NCI-H1092 treated with DMSO at 0.1 percent for 48 hours (cell line): Measurements from ENCODE around the gene PTPRN2.
A peak's percentile ranks its signal among the peaks of the same experiment; 100 is the strongest.

Experiments
- DNase-seq: peaks from one replicate; lab custom pipeline; 2025; lab: John Stamatoyannopoulos, UW

The PTPRN2 gene

GRCh38 chr7:158489462-158490155 is 98.0 kb downstream of the PTPRN2 start:
- DNase-seq, result no peak

DNA sequence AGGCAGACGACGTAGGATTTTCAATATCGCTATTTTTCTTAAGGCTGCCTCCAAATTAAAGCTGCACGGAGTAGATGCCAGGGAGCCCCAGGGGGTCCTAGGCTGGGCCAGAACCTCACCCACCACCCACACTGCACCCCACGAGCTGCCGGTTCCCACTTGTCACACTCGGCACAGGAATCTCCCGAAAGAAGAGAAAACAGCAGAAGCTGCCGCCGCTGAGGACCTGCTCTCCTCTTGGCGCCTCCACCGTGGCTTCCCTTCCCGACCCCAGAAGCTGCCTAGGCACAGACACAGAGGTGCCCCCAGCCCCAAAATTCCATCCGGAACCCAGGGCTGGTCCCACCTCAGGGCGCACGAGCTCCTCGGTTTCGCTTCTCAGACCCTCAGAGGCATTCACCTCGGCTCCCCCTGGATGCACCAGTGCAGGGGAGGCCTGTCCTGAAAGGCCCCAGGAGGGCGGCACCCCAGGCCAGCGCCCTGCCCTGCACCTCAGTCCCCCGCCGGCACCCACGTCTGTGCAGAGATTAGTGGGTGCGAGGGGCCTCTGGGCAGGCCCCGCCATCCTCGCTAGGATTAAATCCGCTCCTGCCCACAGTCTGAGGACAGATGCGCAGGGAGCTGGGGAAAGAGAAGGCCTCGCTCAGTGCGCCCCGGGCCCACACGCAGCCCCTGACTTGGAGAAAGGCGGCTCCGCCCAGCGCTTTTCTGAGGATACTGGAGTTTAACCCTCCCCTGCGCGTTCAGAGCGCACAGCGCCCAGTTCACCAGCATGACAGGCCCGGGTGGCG is 99.2 kb downstream of the PTPRN2 start:
- no peak for DNase-seq

DNA sequence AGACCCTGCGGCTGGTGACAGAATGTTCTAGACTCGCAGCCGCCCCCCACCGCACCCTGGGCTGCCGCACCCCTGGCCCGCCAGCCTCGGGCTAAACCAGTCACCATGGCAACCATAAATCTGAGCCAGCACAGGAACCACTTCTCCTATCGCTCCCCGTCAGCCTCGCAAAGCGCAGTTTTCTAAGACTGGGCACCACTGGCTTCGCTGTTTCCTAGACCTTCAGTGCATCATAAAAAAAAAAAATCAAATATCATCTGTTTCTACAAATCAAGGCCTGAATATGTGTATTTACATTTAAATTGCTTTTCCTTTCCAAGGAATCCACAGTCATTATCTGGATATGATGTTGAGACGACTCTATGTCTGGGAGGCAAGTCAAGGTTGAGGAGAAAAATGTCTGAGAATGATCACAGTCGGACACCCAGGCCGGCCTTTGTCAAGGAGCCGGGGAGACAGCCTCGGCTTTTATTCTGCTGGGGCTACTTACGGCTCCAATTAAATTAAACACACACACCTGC is 99.9 kb downstream of the PTPRN2 start:
- DNase-seq, result peak; percentile 93

DNA sequence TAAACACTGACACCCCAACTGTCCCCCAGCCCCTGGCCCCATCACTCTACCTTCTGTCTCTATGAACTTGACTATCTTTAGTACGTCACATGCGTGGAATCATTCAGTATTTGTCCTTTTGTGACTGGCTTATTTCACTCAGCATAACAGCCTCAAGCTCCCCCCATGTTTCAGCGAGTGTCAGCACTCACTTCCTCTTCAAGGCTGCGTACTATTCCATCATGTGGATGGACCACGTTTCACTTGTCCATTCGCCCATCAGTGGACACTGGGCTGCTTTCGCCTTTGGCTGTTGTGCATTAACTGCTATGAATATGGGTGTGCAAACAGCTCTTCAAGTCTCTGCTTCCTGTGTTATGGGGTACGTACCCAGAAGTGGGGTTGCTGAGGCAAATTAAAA is 100.7 kb downstream of the PTPRN2 start:
- no peak for DNase-seq

- no peak for DNase-seq
Observed at GRCh38 chr7:158484801-158485531, 102.7 kb downstream of the PTPRN2 start.

DNA sequence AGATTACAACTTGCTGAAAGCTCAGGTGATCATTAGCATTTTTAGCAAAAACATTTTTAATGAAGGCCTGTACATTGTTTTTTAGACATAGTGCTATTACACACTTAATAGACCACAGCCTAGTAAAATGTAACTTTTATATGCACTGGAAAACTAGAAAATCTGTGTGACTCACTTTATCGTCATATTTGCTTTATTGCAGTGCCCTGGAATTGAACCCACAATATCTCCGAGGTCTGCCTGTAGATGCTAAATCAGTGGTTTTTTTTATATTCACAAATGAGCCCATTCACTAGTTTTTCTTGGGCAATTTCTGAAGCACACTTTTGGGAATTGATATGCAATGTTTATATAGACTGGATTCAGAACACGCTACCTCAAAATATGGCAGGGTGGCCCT is 105.1 kb downstream of the PTPRN2 start:
- DNase-seq, result no peak

- no peak for DNase-seq
Observed at GRCh38 chr7:158479664-158480025, 108.0 kb downstream of the PTPRN2 start.

- no peak for DNase-seq
Observed at GRCh38 chr7:158479021-158479663, 108.5 kb downstream of the PTPRN2 start.

DNA sequence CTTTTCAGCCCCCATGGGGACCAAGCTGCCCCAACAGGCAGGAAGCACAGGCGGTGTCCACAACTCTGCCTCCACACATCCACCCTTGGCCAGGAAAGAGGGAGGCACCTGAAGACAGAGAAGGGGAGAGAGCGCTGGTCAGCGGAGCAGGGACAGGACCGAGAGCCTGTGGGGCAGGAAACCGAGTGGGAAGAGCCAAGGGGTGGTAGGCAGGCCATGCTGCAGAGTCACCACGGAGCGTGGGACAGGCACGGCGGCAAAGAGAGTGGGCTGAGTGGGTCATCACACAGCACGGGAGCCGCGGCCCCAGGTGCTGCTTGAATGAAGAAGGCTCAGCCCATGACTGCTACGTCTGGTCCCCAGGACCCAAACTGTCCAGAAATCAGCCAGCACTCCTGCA is 109.8 kb downstream of the PTPRN2 start:
- DNase-seq, result no peak

DNA sequence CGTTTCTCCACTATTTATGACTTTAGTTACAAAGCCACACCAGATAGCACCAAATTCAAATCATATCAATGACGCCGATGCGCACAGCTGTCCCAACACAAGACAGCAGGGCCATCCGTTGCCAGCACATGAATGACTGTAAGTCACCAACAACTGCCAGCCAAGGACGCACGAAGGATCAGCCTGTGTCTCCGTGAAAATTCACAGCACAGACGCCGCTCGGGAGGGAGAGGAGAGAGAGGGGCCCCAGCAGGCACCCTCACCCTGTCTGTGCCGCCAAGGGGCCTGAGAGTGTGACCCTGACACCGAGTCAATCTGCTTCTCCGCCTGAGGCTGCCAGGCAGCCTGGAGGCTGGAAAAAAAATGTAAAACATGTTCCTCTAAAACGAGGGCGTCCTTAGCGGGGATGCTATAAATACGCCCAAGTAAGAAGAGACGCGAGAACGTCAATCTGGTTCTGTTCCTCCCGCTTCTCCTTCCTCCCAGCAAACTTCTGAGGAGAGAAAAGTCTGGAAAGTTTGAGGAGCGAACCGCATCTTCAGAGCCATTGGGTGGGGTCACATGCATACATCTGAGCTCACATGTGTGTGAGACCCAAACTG is 111.2 kb downstream of the PTPRN2 start:
- DNase-seq, result no peak

DNA sequence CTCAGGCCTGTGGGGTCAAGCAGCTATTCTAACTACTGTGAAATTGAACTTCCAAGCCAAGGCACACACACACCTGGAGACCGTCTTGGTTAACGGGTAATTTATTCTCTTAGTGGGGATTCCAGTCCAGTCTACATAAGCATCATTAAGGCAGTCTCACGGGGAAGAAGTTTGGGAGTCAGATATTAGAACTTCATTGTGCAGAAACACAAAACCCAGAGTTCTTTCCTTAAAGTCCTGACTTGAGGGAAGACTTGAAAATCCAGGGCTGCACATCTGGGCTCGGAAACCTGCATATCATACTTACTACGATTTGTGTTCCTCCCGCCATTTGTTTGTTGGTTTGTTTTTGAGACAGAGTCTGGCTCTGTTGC is 112.0 kb downstream of the PTPRN2 start:
- DNase-seq, result no peak

DNA sequence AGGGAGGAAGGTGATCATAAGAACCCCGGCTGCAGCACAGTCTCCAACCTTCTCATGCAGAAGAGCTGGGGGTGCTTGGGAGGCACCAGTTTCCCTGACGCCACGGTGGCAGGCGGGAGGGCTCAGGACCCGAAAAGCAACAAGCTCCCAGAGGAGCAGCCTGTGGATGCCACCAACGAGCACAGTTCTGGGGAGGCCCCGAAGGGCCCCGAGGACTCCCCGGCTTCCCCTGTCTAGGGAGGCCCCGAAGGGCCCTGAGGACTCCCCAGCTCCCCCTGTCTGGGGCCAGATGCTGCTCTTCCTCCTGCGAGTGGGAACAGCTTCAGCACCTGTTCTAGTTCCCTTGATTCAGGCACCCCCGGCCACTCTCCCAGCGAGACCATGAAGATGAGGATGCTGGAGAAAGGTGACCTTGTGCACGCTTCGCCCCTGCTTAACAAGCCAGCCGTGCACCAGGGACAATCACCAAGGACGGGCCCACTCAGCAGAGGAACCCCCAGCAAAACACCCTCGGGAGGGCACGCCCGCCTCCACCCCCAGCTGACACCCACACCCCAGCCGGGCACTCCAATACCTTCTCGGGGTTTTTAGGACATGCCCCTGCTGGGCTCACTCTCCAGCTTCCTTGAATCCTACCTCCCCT is 112.5 kb downstream of the PTPRN2 start:
- no peak for DNase-seq

- no peak for DNase-seq
Observed at GRCh38 chr7:158474488-158474887, 113.1 kb downstream of the PTPRN2 start.

GRCh38 chr7:158473946-158474345 is 113.7 kb downstream of the PTPRN2 start:
- no peak for DNase-seq

GRCh38 chr7:158473221-158473620 is 114.4 kb downstream of the PTPRN2 start:
- DNase-seq, result peak; percentile 81

DNA sequence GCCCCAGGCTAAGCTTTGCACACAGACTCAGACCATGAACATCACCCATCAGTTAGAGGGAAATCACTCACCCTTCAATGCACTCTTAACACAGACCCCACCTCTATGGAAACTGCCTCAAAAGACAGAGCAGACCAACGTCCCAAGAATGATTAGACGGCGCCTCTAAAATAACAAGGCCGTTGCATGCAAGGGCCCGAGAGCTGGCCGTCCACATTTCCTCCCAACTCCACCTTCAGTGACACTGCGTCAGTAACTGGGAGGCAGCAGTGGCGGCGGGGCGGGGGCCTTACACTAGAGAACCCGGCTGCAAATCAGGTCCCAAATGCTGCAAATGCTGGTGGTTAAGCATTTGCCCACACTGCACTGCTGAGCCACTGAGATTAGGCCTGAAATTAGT is 115.0 kb downstream of the PTPRN2 start:
- DNase-seq, result no peak

GRCh38 chr7:158471716-158472115 is 115.9 kb downstream of the PTPRN2 start:
- DNase-seq, result no peak

- DNase-seq, result no peak
Observed at GRCh38 chr7:158470336-158470735, 117.3 kb downstream of the PTPRN2 start.

DNA sequence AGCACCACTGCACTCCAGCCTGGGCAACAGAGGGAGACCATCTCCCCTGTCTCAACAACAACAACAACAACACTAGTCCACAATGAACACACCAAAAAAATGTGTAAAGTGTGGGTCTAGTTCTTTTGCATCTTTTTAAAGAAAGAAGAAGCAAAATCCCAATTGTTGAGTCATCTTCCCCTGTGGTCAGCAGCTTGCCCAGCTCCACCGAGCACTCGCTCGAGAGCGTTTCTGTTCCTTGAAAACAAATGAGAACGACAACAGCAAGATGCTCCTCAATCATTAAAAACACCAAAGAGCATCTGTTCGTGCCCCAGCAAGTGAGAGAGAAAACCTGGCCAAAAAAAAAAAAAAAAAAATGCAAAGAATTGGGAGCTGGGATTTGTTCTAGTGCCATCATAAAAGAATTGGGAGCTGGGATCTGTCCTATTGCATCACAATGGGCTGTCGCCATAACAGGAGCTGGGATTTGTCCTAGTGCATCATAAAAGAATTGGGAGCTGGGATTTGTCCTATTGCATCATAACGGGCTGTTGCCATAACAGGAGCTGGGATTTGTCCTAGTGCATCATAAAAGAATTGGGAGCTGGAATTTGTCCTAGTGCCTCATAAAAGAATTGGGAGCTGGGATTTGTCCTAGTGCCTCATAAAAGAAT is 118.1 kb downstream of the PTPRN2 start:
- DNase-seq, result no peak

GRCh38 chr7:158468700-158469296 is 118.8 kb downstream of the PTPRN2 start:
- DNase-seq, result no peak
